Measurements from ENCODE around the gene LONP2. TPM values are rescaled to one million over a fixed set of nuclear protein-coding genes. Genes with fewer than 3 reads are reported as not detected.
"Not testable (repeated sequence)": the region's sequence is repeated elsewhere in the genome, so short reads cannot be mapped to it uniquely, and the experiment has no call there.

The LONP2 gene
- total RNA-seq, 4 donors from 2014 or later: 50.8 to 80.9 (median 53.9) TPM

- ATAC-seq (ENCODE audit: low FRiP score) (no peak), DNase-seq (ENCODE audit: low spot score) (no peak)
- TF ChIP-seq CTCF (IDR thresholded peaks at IDR 0.05): no peak
Measured at GRCh38 chr16:48350736-48351135, 106.6 kb downstream of the LONP2 start.

GRCh38 chr16:48352648-48353390 is 108.7 kb downstream of the LONP2 start:
- no peak for TF ChIP-seq CTCF (IDR thresholded peaks at IDR 0.05)
- DNase-seq (ENCODE audit: low spot score) (no peak), ATAC-seq (ENCODE audit: low FRiP score) (no peak)

GRCh38 chr16:48353565-48354163 is 109.6 kb downstream of the LONP2 start:
- TF ChIP-seq CTCF (IDR thresholded peaks at IDR 0.05): peak in 1 of 3 donors; percentile 64
- ATAC-seq (ENCODE audit: low FRiP score) (peak; percentile 77), DNase-seq (ENCODE audit: low spot score) (no peak)

GRCh38 chr16:48354385-48354784 is 110.3 kb downstream of the LONP2 start:
- not testable (repeated sequence) for DNase-seq (ENCODE audit: low spot score); ATAC-seq (ENCODE audit: low FRiP score)

- ATAC-seq (ENCODE audit: low FRiP score) (no peak), DNase-seq (ENCODE audit: low spot score) (no peak)
- no peak for TF ChIP-seq CTCF (IDR thresholded peaks at IDR 0.05)
Measured at GRCh38 chr16:48354877-48355855, 111.1 kb downstream of the LONP2 start.

GRCh38 chr16:48356633-48357376 is 112.7 kb downstream of the LONP2 start:
- TF ChIP-seq CTCF (IDR thresholded peaks at IDR 0.05): no peak
- DNase-seq (ENCODE audit: low spot score) (no peak), ATAC-seq (ENCODE audit: low FRiP score) (no peak)
